Measurements from ENCODE around the gene SP8. TPM values are rescaled to one million over a fixed set of nuclear protein-coding genes. Genes with fewer than 3 reads are reported as not detected.

The SP8 gene
- total RNA-seq, 1 donor from 2014 or later, result not detected

GRCh38 chr7:20787660-20788419, 1.2 kb upstream of the SP8 start:
- Mint-ChIP-seq H3K27ac (no peak overlapping the region), H3K4me1 (peaks cover 24% of the 10 kb centered on the region), H3K4me3 (no peak overlapping the region), H3K36me3 (no peaks in the 10 kb centered on the region), H3K27me3 (ENCODE audit: low read depth) (peaks cover 94% of the 10 kb centered on the region), H3K9me3 (no peaks in the 10 kb centered on the region)
- DNase-seq (ENCODE audit: low spot score in 2 of 2, unreplicated experiment in 2 of 2), result no peak
- no peak for TF ChIP-seq CTCF (IDR thresholded peaks at IDR 0.05; ENCODE audit: unreplicated experiment)

- DNase-seq (ENCODE audit: low spot score in 2 of 2, unreplicated experiment in 2 of 2), result no peak
- Mint-ChIP-seq H3K4me3 (peak overlapping the region; percentile 48), H3K36me3 (no peaks in the 10 kb centered on the region), H3K4me1 (peaks cover 24% of the 10 kb centered on the region), H3K9me3 (no peaks in the 10 kb centered on the region), H3K27me3 (ENCODE audit: low read depth) (peaks cover 94% of the 10 kb centered on the region), H3K27ac (no peak overlapping the region)
- TF ChIP-seq CTCF (IDR thresholded peaks at IDR 0.05; ENCODE audit: unreplicated experiment), result no peak
These were observed 286 bp downstream of the SP8 start for GRCh38 chr7:20786421-20786778.

- no peaks in the 10 kb centered on the region for H3K36me3 Mint-ChIP-seq
- no peaks in the 10 kb centered on the region for H3K9me3 Mint-ChIP-seq
- H3K4me3 Mint-ChIP-seq, result peak overlapping the region; percentile 48
- DNase-seq (ENCODE audit: low spot score in 2 of 2, unreplicated experiment in 2 of 2), result no peak
- no peak for TF ChIP-seq CTCF (IDR thresholded peaks at IDR 0.05; ENCODE audit: unreplicated experiment)
- no peak overlapping the region for H3K27ac Mint-ChIP-seq
- peaks cover 94% of the 10 kb centered on the region for H3K27me3 Mint-ChIP-seq (ENCODE audit: low read depth)
- H3K4me1 Mint-ChIP-seq, result peaks cover 21% of the 10 kb centered on the region
These were observed 655 bp downstream of the SP8 start for GRCh38 chr7:20786049-20786412.

GRCh38 chr7:20785157-20786048, 1.3 kb downstream of the SP8 start:
- Mint-ChIP-seq H3K4me1 (peaks cover 21% of the 10 kb centered on the region), H3K27ac (no peak overlapping the region), H3K4me3 (peak overlapping the region; percentile 48), H3K27me3 (ENCODE audit: low read depth) (peaks cover 95% of the 10 kb centered on the region), H3K9me3 (no peaks in the 10 kb centered on the region), H3K36me3 (no peaks in the 10 kb centered on the region)
- DNase-seq (ENCODE audit: low spot score in 2 of 2, unreplicated experiment in 2 of 2), result no peak
- no peak for TF ChIP-seq CTCF (IDR thresholded peaks at IDR 0.05; ENCODE audit: unreplicated experiment)

GRCh38 chr7:20784388-20785156, 2.1 kb downstream of the SP8 start:
- TF ChIP-seq CTCF (IDR thresholded peaks at IDR 0.05; ENCODE audit: unreplicated experiment), result no peak
- no peaks in the 10 kb centered on the region for H3K36me3 Mint-ChIP-seq
- peak in 1 of 2 experiments; percentile 57 for DNase-seq (ENCODE audit: low spot score in 2 of 2, unreplicated experiment in 2 of 2)
- H3K27me3 Mint-ChIP-seq (ENCODE audit: low read depth), result peaks cover 95% of the 10 kb centered on the region
- H3K4me3 Mint-ChIP-seq, result no peak overlapping the region
- no peaks in the 10 kb centered on the region for H3K9me3 Mint-ChIP-seq
- peaks cover 21% of the 10 kb centered on the region for H3K4me1 Mint-ChIP-seq
- no peak overlapping the region for H3K27ac Mint-ChIP-seq

Measured in mesothelial cell of epicardium (in vitro differentiated cells).